Colonic mucosa (tissue), 4 donors: Measurements from ENCODE around the gene PYGM. TPM values are rescaled to one million over a fixed set of nuclear protein-coding genes. Genes with fewer than 3 reads are reported as not detected.

ENCODE experiments used
- DNase-seq: peaks from one replicate; pipeline ENCODE4 v3.0.0-alpha.2; 2020
- H3K27ac ChIP-seq: fragments of 200-600 bp; one replicate; pipeline ENCODE4 v1.8.0; 2021
- H3K27me3 ChIP-seq: fragments of 200-600 bp; one replicate; pipeline ENCODE4 v1.8.0; 2021
- H3K36me3 ChIP-seq: fragments of 200-600 bp; one replicate; pipeline ENCODE4 v1.8.0; 2021
- H3K4me1 ChIP-seq: fragments of 200-600 bp; one replicate; pipeline ENCODE4 v1.8.0; 2021; ENCODE audit warnings: mild to moderate bottlenecking
- H3K4me3 ChIP-seq: fragments of 200-600 bp; one replicate; pipeline ENCODE4 v1.8.0; 2021
- H3K9ac ChIP-seq, 2 donors: one replicate each; pipeline ENCODE4 v1.7.0; 2013; ENCODE audit warnings: control low read depth in 2 of 2, low read depth in 2 of 2, low read length in 2 of 2
- H3K9me3 ChIP-seq: fragments of 200-600 bp; one replicate; pipeline ENCODE4 v1.8.0; 2021
- intact Hi-C: fragments of 100-400 bp; cut with DNase I; formaldehyde crosslinking; loops from one replicate; pipeline ENCODE4 v1.14.1; 2022
- total RNA-seq, 2 donors: library from RNA; stranded (reverse); fragmentation: NEBNext Ultra II Directional in 1 of 2; extraction: Animal tissue kit (Norgen Biotek cat#: 25700) in 1 of 2; gene quantifications; one replicate each; pipeline ENCODE4 v1.2.1, GENCODE V29; 2021
- TF ChIP-seq, protein P1 (sequence below): fragments of 200-600 bp; IDR thresholded peaks from one replicate; pipeline ENCODE4 v1.8.0; 2022; ENCODE audit warnings: antibody characterized with exemption, mild to moderate bottlenecking
- donor health status: healthy.
- donor health status: DM: no; HTN: no; CAD: no.
- donor health status: DM: no; HTN: no; CAD: no.

PYGM gene
- total RNA-seq, 2 donors from 2014 or later, result 1.6 to 2.7 TPM

DNA sequence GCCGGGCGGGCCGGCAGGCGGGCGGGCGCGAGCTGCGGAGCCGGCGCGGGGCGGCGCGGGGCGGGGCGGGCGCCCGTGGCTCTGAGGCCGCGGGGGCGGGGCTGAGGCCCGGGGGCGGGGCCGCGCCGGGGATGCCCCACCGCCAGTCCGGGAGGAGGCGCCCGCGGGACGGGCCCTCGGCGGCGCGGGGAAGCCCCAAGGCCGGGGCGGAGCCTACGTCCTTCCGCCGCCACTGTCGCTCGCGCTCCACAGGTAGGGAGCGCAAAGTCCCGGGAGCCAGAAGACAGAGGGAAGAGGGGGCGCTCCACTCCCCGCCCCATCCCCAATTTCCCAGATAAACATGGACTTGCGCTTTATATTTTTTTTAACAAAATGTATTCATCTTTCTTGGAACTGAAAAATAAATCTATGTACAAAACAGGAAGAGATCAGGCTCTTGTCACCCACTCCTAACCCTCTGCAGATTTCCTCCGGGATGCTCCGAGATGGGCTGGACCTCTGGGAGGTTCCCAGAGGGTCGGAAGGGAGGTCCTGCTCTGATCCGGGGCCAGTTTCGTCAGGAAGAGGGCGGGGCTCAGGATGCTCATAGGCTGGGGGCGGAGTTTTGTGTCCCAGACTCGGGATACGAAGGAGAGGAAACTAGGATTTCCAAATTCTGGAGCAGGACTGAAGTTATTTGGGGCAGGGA, 43.5 kb upstream of the PYGM start, which contains the start of gene MAP4K2:
Gene MAP4K2, minus strand, starts transcription at position 57 of the 688 bp plus-strand sequence. CDS start 65 bp downstream, outside the sequence.
- no peaks in the 10 kb centered on the region for H3K9me3 ChIP-seq
- peak within 1 kb of the TSS; percentile 54 for H3K4me3 ChIP-seq
- intact Hi-C loops, result no loop called here
- TF ChIP-seq, protein P1, sequence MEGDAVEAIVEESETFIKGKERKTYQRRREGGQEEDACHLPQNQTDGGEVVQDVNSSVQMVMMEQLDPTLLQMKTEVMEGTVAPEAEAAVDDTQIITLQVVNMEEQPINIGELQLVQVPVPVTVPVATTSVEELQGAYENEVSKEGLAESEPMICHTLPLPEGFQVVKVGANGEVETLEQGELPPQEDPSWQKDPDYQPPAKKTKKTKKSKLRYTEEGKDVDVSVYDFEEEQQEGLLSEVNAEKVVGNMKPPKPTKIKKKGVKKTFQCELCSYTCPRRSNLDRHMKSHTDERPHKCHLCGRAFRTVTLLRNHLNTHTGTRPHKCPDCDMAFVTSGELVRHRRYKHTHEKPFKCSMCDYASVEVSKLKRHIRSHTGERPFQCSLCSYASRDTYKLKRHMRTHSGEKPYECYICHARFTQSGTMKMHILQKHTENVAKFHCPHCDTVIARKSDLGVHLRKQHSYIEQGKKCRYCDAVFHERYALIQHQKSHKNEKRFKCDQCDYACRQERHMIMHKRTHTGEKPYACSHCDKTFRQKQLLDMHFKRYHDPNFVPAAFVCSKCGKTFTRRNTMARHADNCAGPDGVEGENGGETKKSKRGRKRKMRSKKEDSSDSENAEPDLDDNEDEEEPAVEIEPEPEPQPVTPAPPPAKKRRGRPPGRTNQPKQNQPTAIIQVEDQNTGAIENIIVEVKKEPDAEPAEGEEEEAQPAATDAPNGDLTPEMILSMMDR, result no peak
- H3K27me3 ChIP-seq, result no peaks in the 10 kb centered on the region
- peak; percentile 88 for DNase-seq
- no peaks in the 10 kb centered on the region for H3K36me3 ChIP-seq
- H3K4me1 ChIP-seq, result peaks cover 15% of the 10 kb centered on the region
- H3K9ac ChIP-seq, result peak within 1 kb of the TSS; percentile 46 to 58
- peak within 1 kb of the TSS; percentile 82 for H3K27ac ChIP-seq

DNA sequence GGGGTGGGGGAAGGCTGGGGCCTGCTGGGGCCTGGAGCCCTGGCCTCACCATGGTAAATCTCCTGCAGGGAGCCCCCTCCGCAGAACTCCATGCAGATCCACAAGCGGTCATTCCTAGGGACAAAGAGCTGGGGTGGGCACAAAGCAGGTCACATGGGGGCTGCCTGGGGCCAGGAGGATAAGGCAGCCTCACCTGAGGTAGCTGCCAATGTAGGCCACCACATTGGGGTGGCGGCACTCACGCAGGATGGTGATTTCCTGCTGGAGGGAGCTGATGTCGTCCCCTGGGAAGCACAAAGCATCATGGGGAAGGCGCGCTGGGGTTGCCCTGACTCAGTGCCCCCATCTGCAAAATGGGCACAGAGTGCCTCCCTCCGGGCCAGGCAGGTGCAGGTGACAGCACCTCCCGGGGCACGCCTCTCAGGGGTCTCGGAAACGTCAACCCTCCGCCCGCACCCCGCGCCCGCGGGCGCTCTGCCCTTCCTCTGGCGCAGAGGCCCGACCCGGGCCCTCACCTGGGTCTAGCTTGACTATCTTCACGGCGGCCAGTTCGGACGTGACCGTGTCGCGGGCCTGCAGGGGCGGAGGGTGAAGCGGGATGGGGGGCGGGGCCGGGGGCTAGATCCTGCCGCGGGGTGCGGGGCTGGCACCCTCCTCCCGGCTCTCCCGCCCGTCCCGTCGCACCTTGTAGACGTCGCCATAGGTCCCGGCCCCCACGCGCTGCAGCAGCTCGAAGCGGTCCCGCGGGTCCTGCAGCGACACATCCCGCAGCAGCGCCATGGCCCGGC, 42.8 kb upstream of the PYGM start:
- Histone ChIP-seq H3K27ac (peak overlapping the region; percentile 16), H3K9me3 (no peaks in the 10 kb centered on the region), H3K36me3 (no peaks in the 10 kb centered on the region), H3K9ac (peak overlapping the region; percentile 46 to 58), H3K4me3 (peak overlapping the region; percentile 46), H3K4me1 (peaks cover 15% of the 10 kb centered on the region), H3K27me3 (no peaks in the 10 kb centered on the region)
- TF ChIP-seq, protein P1, result no peak
- DNase-seq, result peak; percentile 38
- intact Hi-C loops, result no loop called here

DNA sequence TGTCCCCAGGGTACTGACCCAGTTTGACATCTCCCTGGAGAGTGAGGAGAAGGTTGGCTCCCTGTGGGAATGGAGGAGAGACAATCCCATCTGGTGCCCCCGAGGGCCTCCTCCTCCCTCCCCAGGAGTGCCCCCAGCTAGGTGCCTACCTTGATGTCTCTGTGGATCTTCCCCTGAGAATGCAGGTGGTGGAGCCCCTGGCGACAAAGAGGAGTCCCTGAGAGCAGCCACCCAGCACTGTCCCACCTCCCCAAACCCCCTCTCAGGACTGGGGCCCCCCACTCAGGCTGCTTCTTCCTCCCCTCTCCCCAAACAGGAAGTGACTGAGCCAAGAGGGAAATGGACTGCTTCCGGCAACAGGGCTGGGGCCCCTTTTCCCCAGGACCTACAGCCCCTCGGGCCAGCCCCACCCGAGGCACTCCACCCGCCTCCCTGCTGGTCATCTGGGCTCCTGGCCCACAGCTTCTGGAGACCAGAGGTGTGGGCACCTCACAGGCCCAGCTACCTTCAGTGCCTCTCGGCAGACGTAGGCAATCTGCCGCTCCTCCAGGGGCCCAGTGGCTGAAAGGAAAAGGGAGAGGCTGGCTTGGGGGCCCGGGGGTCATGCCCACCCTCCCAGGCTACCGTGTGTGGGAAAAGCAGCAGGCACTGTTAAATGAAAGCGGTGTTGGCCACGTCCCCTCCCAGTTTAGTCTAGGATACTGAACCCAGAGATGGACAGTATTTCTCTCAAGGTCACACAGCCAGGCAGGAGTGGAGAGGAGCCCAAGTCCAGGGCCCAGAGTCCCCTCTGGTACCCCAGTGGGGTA, 42.0 kb upstream of the PYGM start:
- Histone ChIP-seq H3K27ac (no peak overlapping the region), H3K9me3 (no peaks in the 10 kb centered on the region), H3K27me3 (no peaks in the 10 kb centered on the region), H3K36me3 (no peaks in the 10 kb centered on the region), H3K4me1 (peaks cover 15% of the 10 kb centered on the region), H3K9ac (peak overlapping the region in 1 of 2 donors; percentile 46), H3K4me3 (peak overlapping the region; percentile 46)
- intact Hi-C loops, result no loop called here
- TF ChIP-seq, protein P1, result no peak
- no peak for DNase-seq

DNA sequence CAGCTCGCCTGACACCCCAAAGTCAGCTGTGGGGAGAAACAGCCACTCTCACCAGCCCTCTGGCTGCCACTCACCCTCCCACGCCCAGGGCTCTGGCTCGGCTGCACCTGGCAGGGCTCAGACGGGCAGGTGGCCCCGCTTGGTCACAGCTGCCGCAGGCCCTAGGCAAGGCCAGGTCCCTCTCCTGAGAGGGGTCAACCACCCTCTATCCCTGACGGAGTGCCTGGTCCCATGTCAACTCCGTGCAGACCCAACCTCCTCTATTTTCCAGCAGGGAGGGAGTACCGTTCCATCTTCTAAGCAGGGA, 41.3 kb upstream of the PYGM start:
- H3K4me3 ChIP-seq, result no peak overlapping the region
- no peaks in the 10 kb centered on the region for H3K36me3 ChIP-seq
- DNase-seq, result no peak
- H3K27ac ChIP-seq, result no peak overlapping the region
- TF ChIP-seq, protein P1, result no peak
- no peak overlapping the region for H3K9ac ChIP-seq
- no peaks in the 10 kb centered on the region for H3K27me3 ChIP-seq
- no peaks in the 10 kb centered on the region for H3K9me3 ChIP-seq
- intact Hi-C loops, result no loop called here
- H3K4me1 ChIP-seq, result peaks cover 15% of the 10 kb centered on the region
